Activated CD8-positive, alpha-beta memory T cell treated with anti-CD3 and anti-CD28 coated beads, Interleukin-2, amount 50 U/mL, for 48 hours (primary cell): ENCODE measurements around the gene UQCC2.

Experiments
- DNase-seq: peaks from one replicate; pipeline ENCODE4 v3.0.0-alpha.2; 2020

UQCC2 gene

DNA sequence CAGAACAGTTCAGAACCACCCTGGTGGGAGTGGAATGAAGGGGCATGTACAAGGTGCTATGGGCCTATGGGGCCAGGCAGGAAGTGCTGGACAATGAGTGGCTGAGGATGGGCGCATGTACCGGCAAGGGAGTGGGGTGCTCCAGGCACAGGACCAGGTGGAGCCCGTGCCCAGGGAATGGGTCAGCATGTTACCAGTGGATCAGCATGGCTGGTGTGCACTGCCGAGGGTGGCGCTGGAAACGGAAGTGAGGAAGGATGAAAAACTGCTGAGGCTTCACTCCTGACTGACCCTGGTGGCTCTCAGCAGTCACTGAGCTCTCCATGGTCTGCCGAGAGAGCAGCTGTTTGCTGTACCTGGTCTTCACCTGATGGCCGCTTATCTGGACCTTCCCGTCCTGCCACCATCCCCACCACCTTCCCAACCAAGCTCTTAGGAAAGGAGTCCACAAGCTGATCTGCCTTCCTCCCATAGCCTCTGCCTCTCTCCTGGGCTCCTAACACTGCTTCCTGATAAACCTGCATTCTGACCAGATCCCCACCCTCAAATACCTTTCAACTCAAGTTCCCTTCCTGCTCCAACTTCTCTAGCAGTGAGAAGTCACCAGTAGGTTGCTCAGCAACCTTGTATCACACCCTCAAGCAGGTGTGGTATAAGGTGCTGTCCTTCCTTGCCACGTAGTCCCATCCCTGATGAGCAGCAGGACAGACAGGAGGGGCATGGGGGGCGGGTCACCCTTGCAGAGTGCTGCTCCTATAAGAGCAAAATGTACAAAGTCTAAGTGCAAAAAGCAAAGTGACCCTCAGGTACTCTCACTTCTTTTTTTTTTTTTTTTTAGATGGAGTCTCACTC is 7.1 kb downstream of the UQCC2 start:
- no peak for DNase-seq

DNA sequence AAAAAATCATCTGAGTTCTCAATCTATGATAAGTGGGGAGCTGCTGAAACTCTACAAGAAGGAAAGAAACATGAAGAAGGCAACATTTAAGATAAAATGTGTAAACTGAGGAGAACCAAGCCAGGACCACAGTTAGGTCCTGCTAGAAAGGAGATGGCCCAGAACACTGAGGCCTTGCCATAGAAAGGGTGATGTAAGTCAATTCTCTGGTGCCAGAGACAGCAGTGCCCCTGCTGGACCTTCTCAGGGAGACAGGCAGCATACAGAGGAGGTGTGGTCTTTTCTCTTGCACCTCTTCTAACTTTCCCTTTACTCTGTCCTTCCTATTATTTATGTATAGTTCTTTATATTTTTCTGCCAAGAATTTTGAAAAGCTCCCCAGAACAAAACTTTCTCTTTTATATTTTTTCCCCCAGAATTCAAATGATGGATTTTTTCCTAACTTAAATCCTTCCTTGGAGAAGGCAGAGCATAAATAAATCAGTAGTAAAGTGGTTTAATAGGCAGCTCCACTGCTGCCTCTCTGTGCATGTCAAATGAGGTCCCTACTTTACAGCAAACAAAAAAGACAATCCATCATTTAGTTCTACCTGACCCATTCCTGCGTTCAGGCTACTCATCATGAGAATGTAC is 9.0 kb downstream of the UQCC2 start:
- DNase-seq = no peak

DNA sequence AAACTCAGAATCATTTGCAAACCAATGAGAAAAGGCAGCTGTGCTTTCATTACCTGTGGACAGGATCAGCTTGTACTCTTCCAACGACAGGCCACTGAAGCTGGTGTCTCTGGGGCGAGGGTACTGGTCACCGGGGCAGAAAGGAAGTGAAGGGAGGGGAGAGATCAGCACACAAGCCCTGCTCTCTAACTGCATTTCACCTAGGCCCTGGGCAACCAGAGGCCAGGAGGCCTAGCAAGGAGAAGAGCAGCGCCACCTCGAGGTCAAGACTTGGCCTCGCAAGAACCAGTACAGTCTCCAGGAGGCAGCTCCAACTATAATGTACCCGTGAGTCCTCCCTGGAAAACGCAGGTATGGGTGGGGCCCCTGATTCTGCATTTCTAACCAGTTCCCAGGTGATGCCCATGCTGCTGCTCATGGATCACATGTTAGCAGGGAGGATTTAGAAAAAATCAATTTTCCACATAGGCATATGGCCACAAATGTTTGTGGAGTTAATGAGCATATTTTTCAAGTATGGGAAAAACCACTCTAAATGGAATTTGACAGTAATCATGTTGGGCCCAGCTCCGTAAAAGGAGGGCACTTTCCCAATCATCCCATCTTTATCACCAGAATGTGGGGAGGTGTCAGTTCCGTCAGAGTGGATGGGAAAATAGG is 11.0 kb downstream of the UQCC2 start:
- peak; percentile 84 for DNase-seq

DNA sequence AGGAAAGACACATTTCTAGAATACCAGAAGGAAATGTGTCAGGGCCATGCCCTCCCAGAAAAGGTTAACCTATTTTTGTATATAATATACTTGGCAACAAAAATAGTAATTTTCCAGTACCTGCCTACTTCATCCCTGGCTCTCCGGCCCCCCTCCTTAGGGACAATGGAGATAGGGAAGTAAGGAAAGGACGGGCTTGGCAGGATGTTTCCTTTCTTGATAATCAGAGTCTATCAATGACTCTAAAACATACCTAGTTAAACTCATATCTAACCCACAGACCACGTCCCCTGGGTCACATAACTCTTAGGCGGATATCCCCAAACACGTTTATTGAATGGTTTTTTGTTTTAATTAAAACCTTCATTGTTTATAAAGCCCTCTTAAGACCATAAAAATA is 11.8 kb downstream of the UQCC2 start:
- no peak for DNase-seq

DNA sequence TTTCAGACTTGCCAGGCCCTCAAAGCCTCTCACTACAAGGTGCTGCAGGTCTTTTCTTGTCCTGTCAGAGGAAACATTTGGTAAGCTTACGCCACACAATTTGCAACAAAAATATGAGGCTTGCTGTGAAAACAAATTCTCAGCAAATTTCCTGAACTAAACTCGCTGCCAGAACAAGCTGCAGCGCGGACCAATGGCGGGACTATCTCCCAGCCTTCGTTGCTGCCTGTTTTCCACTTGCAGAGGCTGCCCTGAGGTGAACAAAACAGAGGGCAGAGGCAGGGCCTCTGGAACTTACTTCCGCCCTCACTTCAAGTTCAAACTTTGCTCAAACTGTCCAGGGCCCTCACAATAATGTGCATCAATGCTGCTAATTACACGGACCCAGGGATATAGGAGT is 12.4 kb downstream of the UQCC2 start:
- no peak for DNase-seq

- no peak for DNase-seq
These were observed 13.0 kb downstream of the UQCC2 start for GRCh38 chr6:33698494-33698893.

DNA sequence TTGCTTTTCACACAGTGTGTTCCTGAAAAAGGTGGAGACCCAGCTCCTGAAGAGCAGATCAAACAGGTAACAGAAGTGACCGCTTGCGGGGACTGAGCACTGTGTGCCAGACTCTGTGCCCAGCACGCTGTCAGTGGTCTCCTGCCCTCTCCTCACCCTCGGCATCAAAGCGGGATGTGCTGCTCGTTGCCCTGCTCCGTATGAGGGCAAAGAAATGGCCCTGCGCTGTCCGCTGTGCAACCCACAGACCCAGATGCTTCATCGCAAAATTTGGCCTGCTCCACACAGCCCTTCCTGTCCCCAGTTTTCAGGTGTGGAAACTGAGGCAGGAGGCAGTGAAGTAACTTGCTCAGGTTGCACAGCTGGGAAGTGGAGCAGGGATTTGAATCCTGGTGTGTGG is 13.7 kb downstream of the UQCC2 start:
- DNase-seq = no peak

DNA sequence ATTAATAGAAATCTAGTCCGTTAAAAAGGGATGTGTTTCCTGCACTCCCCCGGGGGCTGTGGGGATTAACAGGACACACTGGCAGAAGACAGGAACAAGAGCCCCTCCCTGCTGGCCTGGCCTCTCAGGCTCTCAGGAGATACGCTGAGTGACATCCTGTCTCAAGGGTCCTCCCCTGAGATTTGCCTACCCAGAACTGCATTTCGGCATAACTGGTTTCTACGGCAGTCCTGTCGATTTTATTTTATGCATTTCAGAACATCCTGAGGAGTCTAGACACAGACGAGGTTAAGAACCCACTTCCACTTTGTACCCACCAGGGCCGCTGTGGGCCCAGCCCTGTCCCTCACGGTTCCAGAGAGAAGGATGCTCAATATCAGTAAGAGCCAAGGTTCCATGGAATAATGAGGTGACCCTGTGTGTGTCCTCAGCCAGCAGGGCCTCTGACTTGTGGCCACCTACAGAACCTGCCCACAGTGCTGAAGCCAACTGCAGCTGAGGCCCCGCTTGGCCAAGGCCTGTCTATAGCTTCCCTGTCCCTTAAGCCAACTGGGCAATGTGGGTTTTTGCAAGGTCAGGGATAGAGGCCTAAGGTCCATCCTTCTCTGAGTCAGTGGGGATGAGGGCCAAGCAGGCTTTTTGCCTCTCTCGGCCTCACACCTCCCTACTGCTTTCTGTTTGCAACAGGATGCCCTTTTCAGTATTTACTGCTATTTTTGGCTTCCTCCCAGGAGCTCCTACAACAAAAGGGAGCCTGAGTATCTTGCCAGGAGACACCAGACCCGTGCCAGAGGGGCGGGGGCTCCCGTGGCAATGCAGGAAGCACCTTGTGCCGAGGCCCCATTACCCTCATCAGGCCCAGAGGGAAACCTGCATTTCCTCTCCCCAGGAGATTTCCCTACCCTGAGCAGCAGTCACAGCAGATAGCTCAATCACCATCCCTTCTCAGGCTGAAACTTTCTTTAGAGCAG is 14.7 kb downstream of the UQCC2 start:
- DNase-seq = no peak

GRCh38 chr6:33696076-33696475 is 15.4 kb downstream of the UQCC2 start:
- no peak for DNase-seq

GRCh38 chr6:33695451-33695887 is 16.0 kb downstream of the UQCC2 start:
- DNase-seq = no peak

DNA sequence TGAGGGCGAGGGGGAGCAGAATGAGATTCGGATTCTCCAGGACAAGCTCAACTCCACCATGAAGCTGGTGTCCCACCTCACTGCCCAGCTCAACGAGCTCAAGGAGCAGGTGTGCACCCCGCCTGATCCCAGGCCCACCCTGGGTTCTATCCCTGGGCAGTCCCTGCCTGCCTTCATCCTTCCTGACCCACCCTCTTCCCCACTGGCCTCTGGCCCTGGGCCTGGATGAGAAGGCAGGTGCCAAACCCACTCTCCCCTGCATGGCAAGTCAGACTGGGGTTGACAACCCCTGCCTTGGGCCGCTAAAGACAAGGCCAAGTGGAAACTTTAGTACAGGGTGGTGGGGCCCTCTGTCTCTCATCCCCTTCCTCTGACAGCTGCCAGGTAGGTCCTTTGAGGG is 16.5 kb downstream of the UQCC2 start:
- DNase-seq = no peak

- DNase-seq = peak; percentile 85
These were observed 17.0 kb downstream of the UQCC2 start for GRCh38 chr6:33694401-33694931.

DNA sequence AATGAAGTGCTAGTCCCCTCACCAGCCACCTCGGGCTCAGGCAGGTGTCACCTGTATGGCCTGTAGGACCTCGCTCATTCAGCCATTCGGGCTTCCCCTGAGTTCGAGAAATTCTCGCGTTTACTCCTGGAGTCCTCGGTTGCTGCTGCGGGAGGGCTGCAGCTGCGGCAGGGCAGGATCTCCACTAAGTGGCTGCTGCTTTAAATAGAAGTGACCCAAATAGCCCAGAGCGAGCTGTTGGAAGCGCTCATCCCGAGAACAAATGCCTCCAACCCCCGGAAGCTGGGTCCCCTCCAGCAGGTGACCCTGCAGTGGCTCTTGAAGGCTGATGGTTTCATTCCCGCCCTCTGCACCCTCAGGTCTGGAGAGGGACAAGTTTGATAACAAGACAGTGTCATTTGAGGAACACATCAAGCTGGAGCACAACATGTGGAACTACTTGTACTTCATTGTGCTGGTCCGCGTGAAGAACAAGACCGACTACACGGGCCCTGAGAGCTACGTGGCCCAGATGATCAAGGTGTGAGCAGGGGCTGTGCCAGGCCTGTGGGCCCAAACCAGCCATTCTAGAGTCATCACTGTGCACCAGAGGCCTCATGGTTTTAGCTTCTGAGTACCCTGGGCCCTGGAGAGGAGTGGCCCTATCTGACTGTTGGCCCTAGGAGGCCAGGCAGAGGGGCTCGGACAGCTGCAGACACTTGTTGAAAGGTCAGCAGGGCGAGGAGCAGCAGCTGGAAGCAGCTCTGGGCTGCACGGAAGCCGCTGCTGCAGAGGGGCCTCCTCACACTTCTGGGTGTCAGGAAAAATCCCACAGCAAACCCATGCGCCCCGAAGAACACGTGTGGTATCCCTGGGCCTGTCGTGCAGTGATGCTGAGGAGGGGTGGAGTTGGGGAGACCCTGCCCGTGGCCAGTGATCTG is 18.1 kb downstream of the UQCC2 start:
- no peak for DNase-seq

DNA sequence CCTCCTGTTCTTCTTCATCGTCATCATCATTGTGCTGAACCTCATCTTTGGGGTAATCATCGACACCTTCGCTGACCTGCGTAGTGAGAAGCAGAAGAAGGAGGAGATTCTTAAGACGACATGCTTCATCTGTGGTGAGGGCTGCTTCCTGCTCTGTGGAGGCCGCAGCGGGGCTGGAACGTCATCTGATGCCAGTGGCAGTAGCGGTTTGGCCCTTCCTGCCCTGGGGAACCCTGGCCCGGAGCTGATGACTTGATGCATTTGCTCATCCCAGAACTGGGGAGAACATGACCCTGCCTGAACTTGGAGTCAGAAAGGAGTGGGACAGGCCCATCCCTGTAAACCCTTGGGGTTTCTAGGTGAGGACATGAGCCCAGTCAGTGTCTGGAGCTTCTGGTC is 18.7 kb downstream of the UQCC2 start:
- DNase-seq = peak; percentile 81

GRCh38 chr6:33692078-33692759 is 19.3 kb downstream of the UQCC2 start:
- no peak for DNase-seq

GRCh38 chr6:33691456-33692077 is 19.9 kb downstream of the UQCC2 start:
- no peak for DNase-seq

DNA sequence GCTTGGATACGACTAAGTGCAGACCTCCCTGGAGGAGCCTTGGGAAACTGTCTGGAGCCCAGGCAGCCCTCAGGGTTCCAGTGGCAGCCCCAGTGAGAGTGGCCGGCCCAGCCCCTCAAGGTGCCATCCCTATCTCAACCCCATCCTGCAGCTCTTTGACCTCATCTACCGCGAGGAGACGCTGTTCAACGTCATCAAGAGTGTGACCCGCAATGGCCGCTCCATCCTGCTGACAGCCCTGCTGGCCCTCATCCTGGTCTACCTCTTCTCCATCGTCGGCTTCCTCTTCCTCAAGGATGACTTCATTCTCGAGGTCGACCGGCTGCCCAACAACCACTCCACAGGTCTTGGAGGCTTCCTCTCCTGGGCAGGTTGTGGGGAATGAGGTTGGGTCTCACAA is 20.7 kb downstream of the UQCC2 start:
- DNase-seq = no peak

DNA sequence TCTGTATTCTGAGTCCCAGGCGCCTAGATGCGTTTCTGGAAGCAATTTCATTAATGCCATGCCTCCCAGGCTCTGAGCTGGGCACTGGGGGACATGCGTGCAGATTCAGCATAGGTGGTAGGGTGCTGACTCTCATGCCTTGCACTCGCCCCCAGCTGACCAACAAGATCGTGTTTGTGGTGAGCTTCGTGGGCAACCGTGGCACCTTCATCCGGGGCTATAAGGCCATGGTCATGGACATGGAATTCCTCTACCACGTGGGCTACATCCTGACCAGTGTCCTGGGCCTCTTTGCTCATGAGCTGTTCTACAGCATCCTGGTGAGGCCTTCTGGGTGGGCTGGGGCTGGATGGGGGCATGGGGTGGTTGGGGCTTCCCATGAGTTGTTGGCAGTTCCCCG is 21.6 kb downstream of the UQCC2 start:
- no peak for DNase-seq

GRCh38 chr6:33689148-33689494 is 22.4 kb downstream of the UQCC2 start:
- DNase-seq = no peak

DNA sequence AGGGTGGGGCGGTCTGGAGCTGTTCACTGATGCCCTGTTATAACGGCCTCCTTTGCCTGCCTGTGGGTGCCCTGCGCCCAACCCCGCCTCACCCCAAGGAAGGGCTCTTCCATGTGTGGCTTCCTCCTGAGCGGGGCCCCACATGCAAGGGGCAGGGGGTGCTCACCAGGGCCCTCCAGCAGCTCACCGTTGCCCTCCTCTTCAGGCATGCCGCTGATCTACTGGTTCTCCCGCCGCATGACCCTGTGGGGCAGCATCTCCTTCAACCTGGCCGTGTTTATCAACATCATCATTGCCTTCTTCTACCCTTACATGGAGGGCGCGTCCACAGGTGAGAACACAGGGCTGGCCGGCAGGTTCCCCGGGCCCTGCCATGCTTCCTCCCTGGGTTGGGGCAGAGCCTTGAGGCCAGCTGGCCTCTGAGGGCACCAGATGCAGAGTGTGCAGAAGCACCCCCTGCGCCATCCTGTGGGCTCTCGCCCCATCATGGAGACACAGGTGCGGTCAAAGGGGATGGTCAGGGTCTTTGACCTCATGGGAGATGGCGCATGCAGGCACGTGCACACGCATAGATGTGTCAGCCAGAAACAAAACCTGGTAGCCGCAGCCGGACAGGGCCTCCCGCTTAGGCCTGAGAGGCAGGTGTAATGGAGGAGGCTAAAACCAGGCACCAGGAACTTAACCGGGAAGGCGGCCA is 22.9 kb downstream of the UQCC2 start:
- no peak for DNase-seq
